ENCODE measurements around the gene CHMP6.

Gene CHMP6

GRCh38 chr17:80955671-80956280 lies 35.9 kb upstream of the CHMP6 start:
- no peak for TF ChIP-seq MAX (IDR thresholded peaks at IDR 0.05; ENCODE audit: low read depth, low read length)
- no peak for TF ChIP-seq POLR2A (IDR thresholded peaks at IDR 0.05; ENCODE audit: extremely low read depth, insufficient read length)
- no peak for TF ChIP-seq MYC (IDR thresholded peaks at IDR 0.05; ENCODE audit: low read depth, low read length)
- TF ChIP-seq, protein P1, sequence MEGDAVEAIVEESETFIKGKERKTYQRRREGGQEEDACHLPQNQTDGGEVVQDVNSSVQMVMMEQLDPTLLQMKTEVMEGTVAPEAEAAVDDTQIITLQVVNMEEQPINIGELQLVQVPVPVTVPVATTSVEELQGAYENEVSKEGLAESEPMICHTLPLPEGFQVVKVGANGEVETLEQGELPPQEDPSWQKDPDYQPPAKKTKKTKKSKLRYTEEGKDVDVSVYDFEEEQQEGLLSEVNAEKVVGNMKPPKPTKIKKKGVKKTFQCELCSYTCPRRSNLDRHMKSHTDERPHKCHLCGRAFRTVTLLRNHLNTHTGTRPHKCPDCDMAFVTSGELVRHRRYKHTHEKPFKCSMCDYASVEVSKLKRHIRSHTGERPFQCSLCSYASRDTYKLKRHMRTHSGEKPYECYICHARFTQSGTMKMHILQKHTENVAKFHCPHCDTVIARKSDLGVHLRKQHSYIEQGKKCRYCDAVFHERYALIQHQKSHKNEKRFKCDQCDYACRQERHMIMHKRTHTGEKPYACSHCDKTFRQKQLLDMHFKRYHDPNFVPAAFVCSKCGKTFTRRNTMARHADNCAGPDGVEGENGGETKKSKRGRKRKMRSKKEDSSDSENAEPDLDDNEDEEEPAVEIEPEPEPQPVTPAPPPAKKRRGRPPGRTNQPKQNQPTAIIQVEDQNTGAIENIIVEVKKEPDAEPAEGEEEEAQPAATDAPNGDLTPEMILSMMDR (IDR thresholded peaks at IDR 0.05; ENCODE audit: low read depth, low read length), result no peak

GRCh38 chr17:80956321-80957190 lies 35.1 kb upstream of the CHMP6 start:
- DNase-seq (ENCODE audit: low read depth), result no peak
- no peak overlapping the region for H3K4me3 ChIP-seq (ENCODE audit: low read depth, low read length)
- TF ChIP-seq MAX (IDR thresholded peaks at IDR 0.05; ENCODE audit: low read depth, low read length) (no peak), MYC (IDR thresholded peaks at IDR 0.05; ENCODE audit: low read depth, low read length) (no peak), POLR2A (IDR thresholded peaks at IDR 0.05; ENCODE audit: extremely low read depth, insufficient read length) (no peak)
- TF ChIP-seq, protein P1 (IDR thresholded peaks at IDR 0.05; ENCODE audit: low read depth, low read length), result no peak

More at GRCh38 chr17:80955671-80956280, 35.9 kb upstream of the CHMP6 start:
- no peak overlapping the region for H3K4me3 ChIP-seq (ENCODE audit: low read depth, low read length)
- no peak for DNase-seq (ENCODE audit: low read depth)

DNA sequence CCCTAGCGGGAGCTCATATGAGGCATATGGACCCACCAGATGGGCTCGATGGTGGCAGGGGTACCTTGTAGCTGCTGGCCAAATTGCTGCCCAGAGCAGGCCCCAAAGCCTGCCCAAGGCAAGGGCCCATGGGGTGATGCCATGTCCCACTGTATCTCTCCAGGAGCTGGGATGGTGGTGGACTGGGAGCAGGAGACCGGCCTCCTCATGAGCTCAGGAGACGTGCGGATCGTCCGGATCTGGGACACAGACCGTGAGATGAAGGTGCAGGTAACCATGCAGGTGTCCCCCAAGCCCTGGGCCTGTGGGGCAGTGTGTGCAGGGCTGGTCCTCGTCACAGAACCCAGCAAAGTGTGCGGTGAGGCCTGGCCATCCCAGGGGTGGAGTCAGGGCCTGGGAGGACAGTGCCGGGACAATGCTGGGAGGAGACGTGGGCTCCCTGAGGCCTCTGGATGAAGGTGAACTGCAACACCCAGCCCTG lies 34.1 kb upstream of the CHMP6 start:
- no peak for DNase-seq (ENCODE audit: low read depth)
- TF ChIP-seq, protein P1 (IDR thresholded peaks at IDR 0.05; ENCODE audit: low read depth, low read length), result no peak
- TF ChIP-seq MYC (IDR thresholded peaks at IDR 0.05; ENCODE audit: low read depth, low read length) (no peak), POLR2A (IDR thresholded peaks at IDR 0.05; ENCODE audit: extremely low read depth, insufficient read length) (no peak), MAX (IDR thresholded peaks at IDR 0.05; ENCODE audit: low read depth, low read length) (no peak)
- no peak overlapping the region for H3K4me3 ChIP-seq (ENCODE audit: low read depth, low read length)

DNA sequence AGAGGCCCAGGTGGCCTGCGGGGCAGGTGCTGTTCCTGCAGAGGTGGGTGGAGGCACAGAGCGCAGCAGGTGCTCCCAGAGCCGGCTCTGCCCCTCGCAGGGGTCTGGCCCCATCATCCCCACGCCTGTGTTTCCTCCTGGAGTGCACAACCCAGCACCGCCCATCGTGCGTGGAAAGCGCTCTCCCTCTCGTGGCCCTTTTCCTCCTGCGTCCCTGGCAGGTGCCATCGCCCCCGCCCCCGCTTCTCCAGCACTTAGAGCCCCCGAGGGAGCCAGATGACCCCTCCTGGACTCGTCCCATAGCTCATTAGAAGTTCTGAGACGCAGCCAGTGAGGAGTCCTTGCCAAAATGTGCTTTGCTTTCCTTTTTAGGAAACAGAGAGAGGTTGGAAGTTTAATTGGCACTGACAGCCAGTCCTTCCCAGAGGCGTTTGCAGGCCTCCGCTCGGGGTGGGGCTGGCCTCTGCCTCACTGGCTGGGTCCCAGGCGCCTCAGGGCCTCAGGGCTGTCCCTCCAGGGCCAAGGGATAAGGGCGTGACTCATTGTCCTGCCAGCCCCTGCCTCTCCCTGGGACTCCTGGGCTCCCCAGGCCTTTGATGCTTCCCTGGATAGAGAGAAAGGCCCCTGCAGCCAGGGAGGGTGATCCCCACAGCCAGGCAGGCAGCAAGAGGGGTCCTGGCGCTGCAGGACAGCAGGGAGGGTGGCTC lies 32.2 kb upstream of the CHMP6 start:
- no peak for TF ChIP-seq POLR2A (IDR thresholded peaks at IDR 0.05; ENCODE audit: extremely low read depth, insufficient read length)
- TF ChIP-seq, protein P1 (IDR thresholded peaks at IDR 0.05; ENCODE audit: low read depth, low read length), result no peak
- no peak for TF ChIP-seq MYC (IDR thresholded peaks at IDR 0.05; ENCODE audit: low read depth, low read length)
- no peak for TF ChIP-seq MAX (IDR thresholded peaks at IDR 0.05; ENCODE audit: low read depth, low read length)
- no peak for DNase-seq (ENCODE audit: low read depth)
- no peak overlapping the region for H3K4me3 ChIP-seq (ENCODE audit: low read depth, low read length)

DNA sequence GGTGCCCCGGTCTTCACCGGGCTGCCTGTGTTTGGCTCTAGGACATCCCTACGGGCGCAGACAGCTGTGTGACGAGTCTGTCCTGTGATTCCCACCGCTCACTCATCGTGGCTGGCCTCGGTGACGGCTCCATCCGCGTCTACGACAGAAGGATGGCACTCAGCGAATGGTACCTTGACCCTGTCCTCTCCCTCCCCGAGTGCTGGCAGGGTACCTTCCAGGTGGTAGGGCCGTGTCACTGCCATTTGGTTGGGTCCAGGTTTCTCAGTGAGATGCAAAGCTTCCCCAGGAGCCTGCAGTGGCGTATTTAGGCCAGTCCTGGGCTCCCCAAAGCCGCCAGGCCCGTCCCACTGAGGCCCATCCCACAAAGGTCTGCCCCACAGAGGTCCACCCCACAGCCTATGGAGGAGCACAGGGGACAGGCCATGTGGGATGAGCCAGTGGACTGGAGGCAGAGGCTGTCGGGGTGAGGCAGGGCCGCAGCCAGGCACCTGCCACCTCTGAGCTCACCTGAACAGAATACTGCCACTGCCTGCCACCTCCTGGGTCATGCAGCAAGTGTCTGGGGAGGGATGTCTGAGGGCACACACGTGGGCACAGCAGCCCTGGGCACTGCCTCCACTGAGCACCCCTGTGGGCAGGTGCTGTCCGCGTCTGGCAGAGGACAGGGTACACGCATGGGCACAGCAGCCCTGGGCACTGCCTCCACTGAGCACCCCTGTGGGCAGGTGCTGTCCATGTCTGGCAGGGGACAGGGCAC lies 31.4 kb upstream of the CHMP6 start:
- no peak for TF ChIP-seq MYC (IDR thresholded peaks at IDR 0.05; ENCODE audit: low read depth, low read length)
- TF ChIP-seq, protein P1 (IDR thresholded peaks at IDR 0.05; ENCODE audit: low read depth, low read length), result no peak
- TF ChIP-seq MAX (IDR thresholded peaks at IDR 0.05; ENCODE audit: low read depth, low read length), result no peak
- TF ChIP-seq POLR2A (IDR thresholded peaks at IDR 0.05; ENCODE audit: extremely low read depth, insufficient read length), result no peak
- no peak for DNase-seq (ENCODE audit: low read depth)
- no peak overlapping the region for H3K4me3 ChIP-seq (ENCODE audit: low read depth, low read length)

All from NB4 (cell line).